SW 1271 (cell line): ENCODE measurements around the gene IL10RA.
"Not testable (repeated sequence)": the region's sequence is repeated elsewhere in the genome, so short reads cannot be mapped to it uniquely, and the experiment has no call there.

Source experiments
- DNase-seq, 2 experiments: peaks; one replicate each; lab custom pipeline; 2025; lab: John Stamatoyannopoulos, UW

IL10RA gene

DNA sequence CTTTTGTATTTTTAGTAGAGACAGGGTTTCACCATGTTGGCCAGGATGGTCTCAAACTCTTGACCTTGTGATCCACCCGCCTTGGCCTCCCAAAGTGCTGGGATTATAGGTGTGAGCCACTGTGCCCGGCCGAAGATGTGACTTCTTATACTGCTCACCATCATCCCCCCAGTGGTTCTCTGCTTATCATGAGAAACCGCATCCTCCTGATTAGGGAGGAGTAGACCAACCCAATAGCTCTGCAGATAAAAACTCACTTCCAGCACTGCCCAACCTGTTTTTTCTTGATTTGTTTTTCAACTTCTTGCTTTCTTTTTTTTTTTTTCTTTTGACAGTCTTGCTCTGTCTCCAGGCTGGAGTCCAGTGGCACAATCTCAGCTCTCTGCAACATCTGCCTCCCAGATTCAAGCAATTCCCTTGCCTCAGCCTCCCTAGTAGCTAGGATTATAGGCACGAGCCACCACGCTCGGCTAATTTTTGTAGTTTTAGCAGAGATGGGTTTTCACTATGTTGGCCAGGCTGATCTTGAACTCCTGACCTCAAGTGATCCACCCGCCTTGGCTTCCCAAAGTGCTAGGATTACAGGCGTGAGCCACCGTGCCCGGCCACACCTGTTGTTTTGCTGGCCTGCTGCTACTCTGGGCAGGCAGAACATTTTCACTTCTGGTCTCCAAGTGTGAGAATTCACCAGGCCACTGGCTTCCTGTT is 21.5 kb downstream of the IL10RA start:
- DNase-seq: not testable (repeated sequence)

- no peak for DNase-seq
Measured at GRCh38 chr11:118008271-118008911, 22.2 kb downstream of the IL10RA start.

GRCh38 chr11:118009864-118010737 is 23.9 kb downstream of the IL10RA start:
- DNase-seq: no peak

- DNase-seq: no peak
Measured at GRCh38 chr11:118010738-118011461, 24.7 kb downstream of the IL10RA start.

DNA sequence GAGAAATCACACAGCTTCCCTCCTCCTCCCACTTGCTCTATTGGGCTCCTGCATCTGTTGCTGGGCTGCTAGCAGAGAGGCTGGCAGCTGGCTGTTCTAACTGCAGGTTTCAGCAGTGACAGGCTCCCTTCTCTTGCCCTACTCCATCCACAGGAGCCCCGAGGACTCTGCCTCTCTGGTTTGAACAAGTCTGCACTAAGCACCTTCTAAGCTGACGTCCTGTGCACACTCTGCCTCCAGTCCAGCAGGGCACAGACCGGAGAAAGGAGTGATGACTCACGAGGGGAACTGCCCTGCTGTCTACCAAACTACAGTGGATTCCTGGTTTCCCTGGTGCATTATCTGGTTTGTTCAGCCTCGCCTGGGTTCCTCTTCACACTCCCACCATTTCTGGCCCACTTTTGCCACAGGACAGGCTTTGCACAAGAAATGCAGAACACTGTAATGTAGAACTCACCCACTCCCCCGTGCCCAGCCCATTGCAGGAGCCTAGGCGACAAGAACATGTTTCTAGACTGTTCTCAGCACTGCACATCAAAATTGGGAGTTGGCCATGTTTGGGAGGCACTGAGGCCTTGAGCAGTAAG is 26.0 kb downstream of the IL10RA start:
- DNase-seq: no peak

DNA sequence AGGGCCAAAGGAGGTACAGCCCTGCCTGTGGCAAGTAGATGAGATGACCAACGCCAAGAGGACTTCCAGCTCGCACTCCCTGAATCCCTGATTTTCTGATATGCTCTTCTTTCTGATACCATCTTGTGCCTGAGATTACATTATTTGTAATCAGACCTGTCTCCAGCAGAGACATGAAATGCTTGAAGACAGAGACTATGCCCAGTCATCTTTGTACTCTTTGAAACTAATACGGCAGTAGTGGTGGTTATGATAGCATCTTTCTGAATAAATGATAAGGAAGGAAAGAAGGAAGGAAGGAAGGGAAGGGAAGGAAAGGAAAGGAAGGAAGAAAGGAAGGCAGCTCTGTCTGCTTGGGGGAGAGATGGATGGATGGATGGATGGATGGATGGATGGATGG is 27.8 kb downstream of the IL10RA start:
- no peak for DNase-seq

GRCh38 chr11:118015385-118015841 is 29.2 kb downstream of the IL10RA start:
- no peak for DNase-seq

GRCh38 chr11:118016104-118016503 is 29.9 kb downstream of the IL10RA start:
- DNase-seq: no peak

GRCh38 chr11:118017111-118017510 is 30.9 kb downstream of the IL10RA start:
- DNase-seq: no peak

GRCh38 chr11:118017631-118018315 is 31.6 kb downstream of the IL10RA start:
- no peak for DNase-seq

GRCh38 chr11:118018401-118018800 is 32.2 kb downstream of the IL10RA start:
- no peak for DNase-seq

- no peak for DNase-seq
Measured at GRCh38 chr11:118021146-118021545, 35.0 kb downstream of the IL10RA start.

DNA sequence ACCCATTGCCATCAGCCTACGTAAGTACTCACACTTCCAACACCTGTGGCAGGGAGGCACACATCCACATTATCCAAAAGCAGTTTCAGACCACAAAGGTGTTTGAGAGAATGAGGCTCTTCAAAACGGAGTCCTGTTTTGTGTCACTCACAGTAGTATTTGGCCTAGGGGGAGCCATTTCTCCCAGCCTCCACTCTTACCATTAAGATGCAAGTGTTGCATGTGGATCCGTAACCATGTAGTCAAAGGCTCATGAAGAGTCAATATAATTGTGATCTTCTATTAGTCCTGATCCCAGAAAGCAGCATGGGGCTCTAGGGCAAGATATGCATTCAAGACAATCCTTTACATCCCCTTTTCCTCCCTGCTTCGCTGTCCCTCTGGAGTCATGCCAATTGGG is 41.5 kb downstream of the IL10RA start:
- no peak for DNase-seq

DNA sequence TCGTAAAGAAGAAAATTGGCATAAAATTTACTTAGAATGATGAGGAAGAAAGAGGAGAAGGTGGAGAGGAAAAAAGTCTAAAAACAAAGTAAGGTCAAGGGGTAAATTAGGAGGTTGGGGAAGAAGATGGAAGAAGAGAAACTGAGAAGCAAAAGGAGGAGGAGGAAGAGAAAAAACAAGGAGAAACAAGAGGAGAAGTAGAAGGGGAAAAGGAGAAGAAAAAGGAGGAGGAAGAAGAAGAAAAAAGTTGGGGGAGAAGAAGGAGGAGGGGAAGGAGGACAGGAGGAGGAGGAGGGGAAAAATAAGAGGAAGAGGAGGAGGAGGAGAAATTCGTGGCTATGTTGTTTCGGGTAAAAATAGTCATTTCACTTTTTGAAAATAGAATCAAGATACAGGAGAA is 42.4 kb downstream of the IL10RA start:
- no peak for DNase-seq

- DNase-seq: no peak
Measured at GRCh38 chr11:118033443-118033842, 47.2 kb downstream of the IL10RA start.

DNA sequence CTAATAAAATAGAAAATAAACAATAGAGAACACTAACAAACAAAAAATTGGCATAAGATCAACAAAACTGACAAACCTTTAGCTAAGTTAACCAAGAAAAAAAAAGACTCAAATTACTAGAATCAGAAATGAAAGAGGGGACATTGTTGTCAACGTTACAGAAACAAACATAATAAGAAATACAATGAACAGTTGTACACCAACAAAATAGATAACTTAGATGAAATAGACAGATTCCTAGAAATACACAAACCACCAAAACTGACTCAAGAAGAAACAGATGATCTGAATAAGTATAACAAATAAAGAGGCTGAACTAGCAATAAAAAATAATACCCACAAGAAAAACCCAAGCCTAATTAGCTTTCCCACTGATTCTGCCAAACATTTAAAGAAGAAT is 55.9 kb downstream of the IL10RA start:
- DNase-seq: no peak

GRCh38 chr11:118042796-118043195 is 56.6 kb downstream of the IL10RA start:
- DNase-seq: no peak

DNA sequence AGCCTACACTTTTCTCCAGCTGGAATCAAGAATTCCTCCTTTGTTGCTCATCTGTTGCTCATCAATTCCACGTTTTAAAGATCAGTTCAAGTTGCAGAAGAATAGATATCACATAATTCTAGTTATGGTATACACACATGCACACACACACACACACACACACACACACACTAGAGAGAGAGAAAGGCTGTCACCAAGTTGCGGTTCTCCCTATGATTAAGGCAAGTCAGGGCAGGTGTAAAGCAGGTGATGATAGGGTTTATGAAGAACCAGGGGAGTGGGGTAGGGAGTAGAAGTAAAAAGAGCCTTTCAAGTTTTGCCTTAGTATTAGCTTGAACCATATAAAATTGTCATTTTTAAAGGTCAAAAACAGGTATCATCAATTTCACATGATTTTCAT is 59.0 kb downstream of the IL10RA start:
- no peak for DNase-seq

DNA sequence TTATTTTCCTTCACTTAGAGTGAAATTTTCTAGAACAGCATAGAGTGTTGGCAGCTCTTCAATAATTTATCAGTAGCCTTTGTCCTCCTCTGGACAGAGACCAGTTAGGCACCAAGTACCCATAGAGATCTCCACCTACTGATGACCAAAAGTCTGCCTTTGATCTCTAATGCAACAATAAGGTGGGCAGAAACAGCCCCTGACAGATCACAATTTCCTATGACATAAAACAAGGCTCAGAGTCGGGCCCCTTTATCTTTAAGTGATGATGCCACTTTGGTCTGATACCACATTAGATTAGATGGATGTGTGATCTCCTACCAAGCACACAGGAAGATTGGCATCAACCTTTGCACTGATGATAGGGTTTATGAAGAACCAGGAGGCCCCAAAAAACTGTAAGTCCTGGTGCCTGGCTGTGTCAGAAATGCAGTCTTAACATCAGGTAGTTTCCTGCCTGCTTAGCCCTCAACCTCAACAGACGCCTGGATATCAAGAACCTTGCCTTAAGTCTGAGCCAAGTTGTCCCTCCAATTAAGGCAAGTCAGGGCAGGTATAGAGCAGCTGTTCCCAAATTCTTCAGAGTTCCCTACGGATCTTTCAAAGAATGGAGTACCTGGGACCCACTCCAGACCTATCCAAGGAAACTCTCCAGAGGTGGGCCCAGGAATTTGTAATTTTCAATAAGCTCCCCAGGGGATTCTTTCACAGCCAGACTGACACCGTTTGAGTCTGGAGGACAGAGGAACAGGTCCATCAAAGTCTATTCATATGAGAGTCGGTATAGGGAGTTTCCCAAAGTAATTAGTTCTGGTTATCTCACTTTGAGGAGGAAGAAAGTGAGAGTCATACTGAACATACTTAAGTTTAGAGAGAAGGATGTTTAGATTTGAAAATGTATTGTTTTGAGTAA is 60.1 kb downstream of the IL10RA start:
- no peak for DNase-seq
